HepG2 (cell line): ENCODE data around the gene HLCS.

ENCODE experiments used
- CBX2 ChIP-seq, 2 experiments: fragments of 200-600 bp in 1 of 2; sonication (generic); formaldehyde crosslinking in 1 of 2; IDR thresholded peaks; 2 replicates each; pipeline versions ENCODE4 v1.7.0 to v1.8.1; 2018 to 2022; ENCODE audit warnings: low read depth in 2 of 2, low read length in 1 of 2, mild to moderate bottlenecking in 1 of 2, missing genetic modification reagents in 1 of 2
- REST ChIP-seq, 2 experiments: IDR thresholded peaks; 2 replicates each; pipeline ENCODE4 v1.6.1; 2011 to 2012; ENCODE audit warnings: low read length in 2 of 2, borderline replicate concordance in 1 of 2, low read depth in 1 of 2, mild to moderate bottlenecking in 1 of 2, moderate library complexity in 1 of 2
- SRY ChIP-seq: sonication (generic); formaldehyde crosslinking; IDR thresholded peaks from 2 replicates; pipeline ENCODE4 v1.8.0; 2022; ENCODE audit warnings: mild to moderate bottlenecking, missing genetic modification reagents
- ZNF275 ChIP-seq: sonication (generic); formaldehyde crosslinking; IDR thresholded peaks from 2 replicates; pipeline ENCODE4 v1.8.0; 2022; ENCODE audit warnings: missing genetic modification reagents, mild to moderate bottlenecking, inconsistent platforms, borderline replicate concordance

GRCh38 chr21:36981049-36981391 is 14.6 kb upstream of the HLCS start:
- no peak for TF ChIP-seq ZNF275 (CRISPR knock-in tag)
- TF ChIP-seq CBX2 (IDR thresholded peaks at IDR 0.05; ENCODE audit: low read depth, low read length) = no peak
- no peak for TF ChIP-seq CBX2 (CRISPR knock-in tag; IDR thresholded peaks at IDR 0.05; ENCODE audit: low read depth)
- TF ChIP-seq REST (IDR thresholded peaks at IDR 0.05; ENCODE audit: borderline replicate concordance in 1 of 2, low read depth in 1 of 2, low read length in 2 of 2) = no peak
- no peak for TF ChIP-seq SRY
